ENCODE data around the gene NAV2. TPM values are rescaled to one million over a fixed set of nuclear protein-coding genes. Genes with fewer than 3 reads are reported as not detected.

Gene NAV2
- total RNA-seq, 1 experiment from 2014 or later, result 46.3 TPM

DNA sequence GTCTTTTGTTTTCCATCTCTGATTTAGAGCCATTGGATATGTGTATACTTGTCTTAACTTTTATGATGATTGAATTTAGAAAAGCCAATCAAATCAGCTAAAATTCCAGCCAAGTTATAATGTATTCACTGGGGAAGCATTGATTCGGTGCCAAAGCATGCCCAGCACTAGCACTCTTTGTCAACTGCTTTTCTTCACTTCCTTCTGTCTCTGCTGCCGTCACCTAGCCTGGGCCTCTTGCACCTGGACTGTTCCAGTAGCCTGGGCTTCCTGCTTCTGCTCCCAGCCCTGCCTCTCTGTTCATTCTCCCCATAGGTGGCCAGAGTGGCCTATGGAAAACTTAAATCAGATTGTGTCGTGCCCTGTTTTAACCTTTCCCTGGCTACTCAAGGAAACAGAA, 80.7 kb downstream of the NAV2 start:
- Mint-ChIP-seq H3K4me3 (no peak overlapping the region; a peak in 1 of 5 replicates), H3K4me1 (peaks cover 61 to 82% of the 10 kb centered on the region in 2 experiments), H3K9me3 (no peaks in the 10 kb centered on the region), H3K27me3 (ENCODE audit: low read depth) (no peaks in the 10 kb centered on the region), H3K27ac (peak overlapping the region in 1 of 3 experiments; percentile 36; a peak in 2 of 7 replicates), H3K36me3 (ENCODE audit: insufficient read depth in 1 of 3, low read depth in 3 of 3) (peaks cover 3 to 21% (median 13%) of the 10 kb centered on the region in 3 experiments)
- Histone ChIP-seq H2BK5ac (ENCODE audit: insufficient read length, low read length) (no peak overlapping the region), H2AFZ (ENCODE audit: low read length) (no peak overlapping the region), H3K18ac (ENCODE audit: insufficient read length, low read depth, low read length) (no peak overlapping the region), H2BK120ac (ENCODE audit: low read depth, low read length, poor library complexity, severe bottlenecking) (no peak overlapping the region), H4K8ac (replicated peaks; ENCODE audit: insufficient read length, low read depth, low read length) (no peak overlapping the region), H3K27ac (ENCODE audit: insufficient read length, low read depth, low read length) (no peak overlapping the region), H3K23ac (ENCODE audit: insufficient read length, low read depth, low read length) (no peak overlapping the region), H2BK20ac (ENCODE audit: low read depth, low read length, poor library complexity, severe bottlenecking) (no peak overlapping the region), H3K4ac (ENCODE audit: low read depth, low read length) (no peak overlapping the region), H3K79me2 (ENCODE audit: insufficient read depth, low read length) (peaks cover 4% of the 10 kb centered on the region; the same call in 1 of the 2 replicates), H3T11ph (ENCODE audit: low read length) (no peak overlapping the region), H2BK15ac (ENCODE audit: low read depth, low read length) (no peak overlapping the region), H3K27me3 (ENCODE audit: insufficient read depth, low read length) (no peaks in the 10 kb centered on the region), H3K9me3 (ENCODE audit: control insufficient read depth, low read depth, low read length) (no peaks in the 10 kb centered on the region), H3K4me1 (ENCODE audit: insufficient read depth, low read length) (peaks cover 18% of the 10 kb centered on the region), H4K20me1 (ENCODE audit: control insufficient read depth, insufficient read depth, insufficient read length) (no peaks in the 10 kb centered on the region), H3K4me2 (ENCODE audit: insufficient read depth, insufficient read length, low read length) (no peak overlapping the region), H3K14ac (ENCODE audit: insufficient read depth, low read length) (no peak overlapping the region), H2AK5ac (ENCODE audit: insufficient read length, low read length) (no peak overlapping the region), H3K79me1 (ENCODE audit: insufficient read depth, low read depth, low read length, poor library complexity, severe bottlenecking) (no peaks in the 10 kb centered on the region), H3K9ac (ENCODE audit: extremely low read depth, insufficient read length, low read length) (no peak overlapping the region), H3K56ac (ENCODE audit: insufficient read length, low read depth, low read length) (no peak overlapping the region), H4K5ac (ENCODE audit: insufficient read length, low read depth, low read length) (no peak overlapping the region), H4K91ac (ENCODE audit: insufficient read length, low read depth, low read length) (no peak overlapping the region), H2BK12ac (ENCODE audit: insufficient read length, low read depth, low read length) (no peak overlapping the region), H3K23me2 (ENCODE audit: insufficient read length, low read depth, low read length, poor library complexity, severe bottlenecking) (no peaks in the 10 kb centered on the region)
- WGBS (ENCODE audit: extremely low coverage, insufficient read length, low lambda C conversion rate), result no CpG with 5 or more reads among the region's 3 CpGs
- TF ChIP-seq, protein P1, sequence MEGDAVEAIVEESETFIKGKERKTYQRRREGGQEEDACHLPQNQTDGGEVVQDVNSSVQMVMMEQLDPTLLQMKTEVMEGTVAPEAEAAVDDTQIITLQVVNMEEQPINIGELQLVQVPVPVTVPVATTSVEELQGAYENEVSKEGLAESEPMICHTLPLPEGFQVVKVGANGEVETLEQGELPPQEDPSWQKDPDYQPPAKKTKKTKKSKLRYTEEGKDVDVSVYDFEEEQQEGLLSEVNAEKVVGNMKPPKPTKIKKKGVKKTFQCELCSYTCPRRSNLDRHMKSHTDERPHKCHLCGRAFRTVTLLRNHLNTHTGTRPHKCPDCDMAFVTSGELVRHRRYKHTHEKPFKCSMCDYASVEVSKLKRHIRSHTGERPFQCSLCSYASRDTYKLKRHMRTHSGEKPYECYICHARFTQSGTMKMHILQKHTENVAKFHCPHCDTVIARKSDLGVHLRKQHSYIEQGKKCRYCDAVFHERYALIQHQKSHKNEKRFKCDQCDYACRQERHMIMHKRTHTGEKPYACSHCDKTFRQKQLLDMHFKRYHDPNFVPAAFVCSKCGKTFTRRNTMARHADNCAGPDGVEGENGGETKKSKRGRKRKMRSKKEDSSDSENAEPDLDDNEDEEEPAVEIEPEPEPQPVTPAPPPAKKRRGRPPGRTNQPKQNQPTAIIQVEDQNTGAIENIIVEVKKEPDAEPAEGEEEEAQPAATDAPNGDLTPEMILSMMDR (conservative IDR thresholded peaks at IDR 0.05), result no peak
- DNase-seq, result no peak
